Mammary epithelial cell (primary cell): Measurements from ENCODE around the gene TTYH2.

Experiments used
- CTCF ChIP-seq, 2 donors: IDR thresholded peaks in 1 of 2; conservative IDR thresholded peaks in 1 of 2; 2 replicates each; pipeline ENCODE4 v1.5.1; 2011 to 2012; ENCODE audit warnings: inconsistent platforms in 2 of 2, low read length in 2 of 2, mild to moderate bottlenecking in 2 of 2, control low read depth in 1 of 2, low read depth in 1 of 2; ENCODE audit not compliant: insufficient read depth in 1 of 2; ENCODE audit errors: extremely low read depth in 1 of 2
- EZH2 ChIP-seq: IDR thresholded peaks from 2 replicates; pipeline ENCODE4 v1.6.1; 2012; ENCODE audit warnings: low read length, inconsistent platforms, borderline replicate concordance

GRCh38 chr17:74219576-74220133 lies 6.3 kb downstream of the TTYH2 start:
- TF ChIP-seq CTCF (conservative IDR thresholded peaks at IDR 0.05 in 1 of 2, IDR thresholded peaks at IDR 0.05 in 1 of 2; ENCODE audit: extremely low read depth in 1 of 2, insufficient read depth in 1 of 2, low read depth in 1 of 2, low read length in 2 of 2), result no peak
- TF ChIP-seq EZH2, result no peak
